ENCODE data around the gene HOXA10.

HOXA10 gene

GRCh38 chr7:27165996-27166530 is 8.1 kb downstream of the HOXA10 start:
- TF ChIP-seq ZNF274 (IDR thresholded peaks at IDR 0.05; ENCODE audit: low read depth, low read length) = no peak
- no peak overlapping the region for H3K4me3 ChIP-seq (ENCODE audit: low read length)

- no peak for TF ChIP-seq ZNF274 (IDR thresholded peaks at IDR 0.05; ENCODE audit: low read depth, low read length)
- peak within 1 kb of the TSS; percentile 26 for H3K4me3 ChIP-seq (ENCODE audit: low read length)
Measured at GRCh38 chr7:27165089-27165995, 8.8 kb downstream of the HOXA10 start, which contains the start of gene HOXA9. HOXA9 (minus strand) TSS chr7:27165537; CDS start chr7:27165457, 80 bp downstream.

GRCh38 chr7:27164367-27165088 is 9.6 kb downstream of the HOXA10 start:
- peak overlapping the region; percentile 26 for H3K4me3 ChIP-seq (ENCODE audit: low read length)
- TF ChIP-seq ZNF274 (IDR thresholded peaks at IDR 0.05; ENCODE audit: low read depth, low read length) = no peak

- no peak for TF ChIP-seq ZNF274 (IDR thresholded peaks at IDR 0.05; ENCODE audit: low read depth, low read length)
- H3K4me3 ChIP-seq (ENCODE audit: low read length) = no peak overlapping the region; the same call in 1 of the 2 replicates
Measured at GRCh38 chr7:27164045-27164366, 10.1 kb downstream of the HOXA10 start.

- no peak overlapping the region; the same call in 1 of the 2 replicates for H3K4me3 ChIP-seq (ENCODE audit: low read length)
- TF ChIP-seq ZNF274 (IDR thresholded peaks at IDR 0.05; ENCODE audit: low read depth, low read length) = no peak
Measured at GRCh38 chr7:27163288-27164044, 10.7 kb downstream of the HOXA10 start.

- H3K4me3 ChIP-seq (ENCODE audit: low read length) = no peak overlapping the region; the same call in 1 of the 2 replicates
- TF ChIP-seq ZNF274 (IDR thresholded peaks at IDR 0.05; ENCODE audit: low read depth, low read length) = no peak
Measured at GRCh38 chr7:27162561-27163287, 11.4 kb downstream of the HOXA10 start.

- no peak overlapping the region for H3K4me3 ChIP-seq (ENCODE audit: low read length)
- TF ChIP-seq ZNF274 (IDR thresholded peaks at IDR 0.05; ENCODE audit: low read depth, low read length) = no peak
Measured at GRCh38 chr7:27161721-27162560, 12.2 kb downstream of the HOXA10 start.

GRCh38 chr7:27161214-27161720 is 12.9 kb downstream of the HOXA10 start:
- H3K4me3 ChIP-seq (ENCODE audit: low read length) = no peak overlapping the region; the same call in 1 of the 2 replicates
- TF ChIP-seq ZNF274 (IDR thresholded peaks at IDR 0.05; ENCODE audit: low read depth, low read length) = no peak

- peak overlapping the region; percentile 59; the same call in 1 of the 2 replicates for H3K4me3 ChIP-seq (ENCODE audit: low read length)
- no peak for TF ChIP-seq ZNF274 (IDR thresholded peaks at IDR 0.05; ENCODE audit: low read depth, low read length)
Measured at GRCh38 chr7:27160546-27161213, 13.4 kb downstream of the HOXA10 start.

GRCh38 chr7:27160145-27160545 is 14.0 kb downstream of the HOXA10 start:
- no peak for TF ChIP-seq ZNF274 (IDR thresholded peaks at IDR 0.05; ENCODE audit: low read depth, low read length)
- H3K4me3 ChIP-seq (ENCODE audit: low read length) = peak overlapping the region; percentile 59; the same call in 1 of the 2 replicates

- no peak for TF ChIP-seq ZNF274 (IDR thresholded peaks at IDR 0.05; ENCODE audit: low read depth, low read length)
- H3K4me3 ChIP-seq (ENCODE audit: low read length) = no peak overlapping the region; the same call in 1 of the 2 replicates
Measured at GRCh38 chr7:27159266-27160144, 14.6 kb downstream of the HOXA10 start.

Data from GM08714 (cell line).